HepG2 (cell line): ENCODE data around the gene TMEM190.

ENCODE experiments used
- CBFB ChIP-seq: sonication (generic); formaldehyde crosslinking; IDR thresholded peaks from 2 replicates; pipeline ENCODE4 v1.4.0; 2020; ENCODE audit warnings: missing genetic modification reagents
- CENPBD1 ChIP-seq: sonication (generic); formaldehyde crosslinking; IDR thresholded peaks from 2 replicates; pipeline ENCODE4 v1.8.0; 2022; ENCODE audit warnings: missing genetic modification reagents, low read depth, mild to moderate bottlenecking, borderline replicate concordance
- CTCF ChIP-seq: sonication (generic); formaldehyde crosslinking; IDR thresholded peaks from 2 replicates; pipeline ENCODE4 v1.5.0; 2020; ENCODE audit warnings: mild to moderate bottlenecking, missing genetic modification reagents, moderate library complexity
- HDAC2 ChIP-seq: sonication (generic); formaldehyde crosslinking; IDR thresholded peaks from 2 replicates; pipeline ENCODE4 v1.4.0; 2020; ENCODE audit warnings: missing genetic modification reagents
- HOXD1 ChIP-seq: sonication (generic); formaldehyde crosslinking; IDR thresholded peaks from 2 replicates; pipeline ENCODE4 v1.5.0; 2020; ENCODE audit warnings: missing genetic modification reagents
- SIN3A ChIP-seq: IDR thresholded peaks from 2 replicates; pipeline ENCODE4 v1.6.1; 2011; ENCODE audit warnings: low read depth, mild to moderate bottlenecking, control low read depth, low read length, borderline replicate concordance
- TCF7L2 ChIP-seq: IDR thresholded peaks from 2 replicates; pipeline ENCODE4 v1.6.1; 2011; ENCODE audit warnings: mild to moderate bottlenecking, low read depth, low read length, moderate library complexity
- USF2 ChIP-seq, 2 experiments: sonication (generic) in 1 of 2; formaldehyde crosslinking in 1 of 2; IDR thresholded peaks; 2 replicates each; pipeline versions ENCODE4 v1.5.1 to v1.6.1; 2011 to 2020; ENCODE audit warnings: borderline replicate concordance in 1 of 2, low read depth in 1 of 2, low read length in 1 of 2, mild to moderate bottlenecking in 1 of 2, missing genetic modification reagents in 1 of 2, moderate library complexity in 1 of 2
- ZFP37 ChIP-seq: sonication (generic); formaldehyde crosslinking; IDR thresholded peaks from 2 replicates; pipeline ENCODE4 v1.4.0; 2020; ENCODE audit warnings: missing genetic modification reagents, borderline replicate concordance
- ZNF10 ChIP-seq: sonication (generic); formaldehyde crosslinking; IDR thresholded peaks from 2 replicates; pipeline ENCODE4 v1.4.0; 2020; ENCODE audit warnings: mild to moderate bottlenecking, low read depth, missing genetic modification reagents, borderline replicate concordance
- ZNF124 ChIP-seq: sonication (generic); formaldehyde crosslinking; IDR thresholded peaks from 2 replicates; pipeline ENCODE4 v1.4.0; 2020; ENCODE audit warnings: missing genetic modification reagents
- ZNF530 ChIP-seq: sonication (generic); formaldehyde crosslinking; IDR thresholded peaks from 2 replicates; pipeline ENCODE4 v1.5.0; 2020; ENCODE audit warnings: low read depth, mild to moderate bottlenecking, missing genetic modification reagents

GRCh38 chr19:55405638-55406037 is 29.0 kb downstream of the TMEM190 start:
- TF ChIP-seq ZFP37 (no peak), ZNF10 (CRISPR knock-in tag) (no peak), TCF7L2 (no peak), HOXD1 (CRISPR knock-in tag) (no peak), USF2 (IDR thresholded peaks at IDR 0.05; ENCODE audit: low read depth, low read length) (no peak), USF2 (CRISPR knock-in tag; IDR thresholded peaks at IDR 0.05; ENCODE audit: borderline replicate concordance) (no peak), SIN3A (no peak), ZNF124 (no peak), ZNF530 (CRISPR knock-in tag) (no peak), HDAC2 (no peak), CBFB (no peak), CTCF (CRISPR knock-in tag) (no peak), CENPBD1 (CRISPR knock-in tag) (no peak)
